GM19455 (cell line): ENCODE measurements around the gene OR6S1.
"Not testable (repeated sequence)": the region's sequence is repeated elsewhere in the genome, so short reads cannot be mapped to it uniquely, and the experiment has no call there.

Experiments
- ATAC-seq: cut with Tn5 transposase; IDR thresholded peaks from one replicate; pipeline ENCODE4 v1.9.1; 2021; ENCODE audit not compliant: unreplicated experiment

The OR6S1 gene

GRCh38 chr14:20611277-20611676 is 30.2 kb downstream of the OR6S1 start:
- ATAC-seq = no peak

GRCh38 chr14:20610002-20610765 is 31.3 kb downstream of the OR6S1 start:
- no peak for ATAC-seq

DNA sequence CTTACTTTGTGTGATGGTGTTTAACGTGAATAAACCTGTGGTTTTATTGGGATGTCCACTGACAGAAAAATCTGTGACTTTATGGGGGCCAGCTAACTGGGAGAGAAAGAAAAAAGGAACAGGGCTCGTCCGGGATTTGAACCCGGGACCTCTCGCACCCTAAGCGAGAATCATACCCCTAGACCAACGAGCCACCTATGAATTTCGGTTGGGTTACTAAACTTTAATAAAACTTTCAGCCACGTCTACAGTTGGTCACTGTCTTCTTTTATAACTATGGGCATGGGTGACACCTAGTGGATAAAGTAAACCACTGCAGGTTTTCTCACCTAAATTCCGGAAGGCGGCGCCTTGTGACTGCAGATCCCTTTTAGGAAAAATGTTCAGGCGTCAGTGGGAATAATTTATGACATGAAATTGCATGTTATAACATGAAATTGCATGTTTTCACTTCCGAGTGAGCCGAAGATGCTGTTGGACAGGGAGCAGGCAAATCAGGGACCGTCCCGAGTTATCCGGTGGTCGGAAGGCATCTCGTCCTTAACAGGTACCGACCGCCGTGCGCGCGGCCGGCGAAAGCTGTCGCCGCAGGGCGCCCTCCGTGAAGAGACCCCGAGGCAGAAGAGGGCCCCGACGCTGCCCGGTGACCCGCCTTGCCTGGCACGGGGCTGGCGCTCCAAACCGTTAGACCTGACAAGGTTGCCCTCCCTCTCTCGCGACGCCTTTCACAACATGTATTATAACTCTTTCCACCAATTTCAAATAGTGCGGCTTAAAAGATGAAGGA is 32.1 kb downstream of the OR6S1 start:
- ATAC-seq = no peak

GRCh38 chr14:20608383-20609110 is 32.9 kb downstream of the OR6S1 start:
- ATAC-seq = no peak

DNA sequence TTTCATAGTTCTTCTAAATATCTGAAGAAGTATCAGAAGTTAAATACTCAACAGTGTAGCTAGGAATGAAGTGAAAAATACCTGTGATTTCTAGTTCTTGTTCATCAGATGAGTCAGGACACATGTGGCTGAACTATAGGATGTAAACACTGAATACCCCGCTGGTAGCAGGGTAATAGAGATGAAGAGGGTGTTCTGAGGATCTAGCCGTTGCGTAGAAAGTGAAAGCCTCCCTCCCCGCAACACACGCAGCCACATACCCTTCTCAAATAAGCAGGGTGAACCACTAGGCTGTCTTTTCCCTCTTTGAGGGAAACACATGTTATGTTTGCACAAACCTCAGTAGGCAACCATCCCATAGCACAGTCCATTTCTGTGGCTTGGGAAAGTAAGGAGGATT is 33.9 kb downstream of the OR6S1 start:
- no peak for ATAC-seq

- no peak for ATAC-seq
Measured at GRCh38 chr14:20606902-20607242, 34.6 kb downstream of the OR6S1 start.

- ATAC-seq = no peak
Measured at GRCh38 chr14:20606190-20606901, 35.1 kb downstream of the OR6S1 start.

- ATAC-seq = no peak
Measured at GRCh38 chr14:20603813-20604690, 37.4 kb downstream of the OR6S1 start.

- ATAC-seq = no peak
Measured at GRCh38 chr14:20602583-20602982, 38.9 kb downstream of the OR6S1 start.

DNA sequence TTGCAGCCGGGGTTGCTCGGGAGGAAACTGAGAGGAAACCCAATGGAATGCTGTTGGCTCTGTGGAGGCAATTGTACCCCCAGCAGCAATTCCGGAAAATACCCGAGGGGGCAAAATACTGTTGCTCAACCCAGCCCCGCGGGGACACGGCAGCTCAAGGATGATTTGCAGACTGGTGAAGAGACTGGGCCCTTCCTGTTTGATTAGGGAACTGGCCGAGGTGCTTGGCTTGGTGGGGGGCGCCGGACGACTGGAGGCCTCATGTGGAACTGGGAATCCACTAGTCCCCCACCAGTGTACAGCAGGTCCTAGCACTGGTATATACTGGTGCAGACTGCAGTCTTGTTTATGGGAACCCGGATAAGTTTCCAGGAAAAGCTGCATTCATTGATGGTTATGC is 40.0 kb downstream of the OR6S1 start:
- no peak for ATAC-seq

DNA sequence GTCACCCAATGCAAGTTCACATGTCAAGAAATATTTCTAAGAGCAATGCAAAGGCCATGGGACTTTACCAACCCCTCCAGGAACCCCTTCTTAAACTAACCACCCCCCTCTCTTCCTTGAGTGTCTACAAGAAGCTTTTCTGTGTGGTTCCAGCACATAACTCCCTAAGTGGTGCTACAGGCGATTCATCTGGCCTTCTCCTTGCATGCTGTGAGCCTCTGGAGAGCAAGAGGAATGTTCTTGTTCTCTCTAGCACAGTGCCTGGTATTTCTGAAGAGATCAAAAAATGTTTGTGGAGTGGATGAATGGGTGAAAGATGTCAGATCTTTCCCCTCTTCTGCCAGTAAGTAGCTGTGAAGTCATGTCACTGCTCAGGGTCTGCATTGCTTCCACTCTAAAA is 44.4 kb downstream of the OR6S1 start:
- ATAC-seq = no peak

DNA sequence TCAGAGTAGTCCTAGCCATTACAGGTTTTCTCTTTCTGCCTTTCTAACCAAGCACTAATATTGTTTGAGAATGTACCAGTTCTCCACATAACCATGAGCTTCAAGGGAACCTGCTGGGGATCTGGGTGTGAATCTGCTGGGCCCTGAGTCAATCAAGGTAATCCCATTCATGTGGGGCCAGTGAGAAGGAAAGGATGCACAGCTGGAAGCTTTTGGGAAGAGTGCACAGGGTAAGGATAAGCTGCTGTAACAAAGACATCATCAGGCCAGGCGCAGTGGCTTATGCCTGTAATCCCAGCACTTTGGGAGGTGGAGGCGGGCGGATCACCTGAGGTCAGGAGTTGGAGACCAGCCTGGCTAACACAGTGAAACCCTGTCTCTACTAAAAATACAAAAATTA is 45.8 kb downstream of the OR6S1 start:
- ATAC-seq = not testable (repeated sequence)

DNA sequence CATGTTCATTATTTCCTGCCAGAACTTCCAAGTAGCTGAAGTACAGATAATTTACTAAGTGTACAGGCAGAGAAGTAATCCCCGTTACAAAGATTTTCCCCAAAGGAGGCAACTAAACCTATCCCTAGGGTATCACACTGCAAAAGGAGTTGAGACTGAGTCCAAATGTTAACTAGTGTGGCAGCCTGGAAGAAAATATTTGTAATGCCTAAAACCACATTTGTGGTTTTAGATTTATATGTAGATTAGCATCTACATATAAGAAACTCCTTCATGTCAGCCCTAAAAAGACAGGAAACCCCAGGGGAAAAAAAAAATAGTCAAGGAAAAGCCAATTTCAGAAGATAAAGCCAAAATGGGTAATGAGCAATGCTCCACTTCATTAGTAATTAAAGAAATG is 48.9 kb downstream of the OR6S1 start:
- no peak for ATAC-seq

DNA sequence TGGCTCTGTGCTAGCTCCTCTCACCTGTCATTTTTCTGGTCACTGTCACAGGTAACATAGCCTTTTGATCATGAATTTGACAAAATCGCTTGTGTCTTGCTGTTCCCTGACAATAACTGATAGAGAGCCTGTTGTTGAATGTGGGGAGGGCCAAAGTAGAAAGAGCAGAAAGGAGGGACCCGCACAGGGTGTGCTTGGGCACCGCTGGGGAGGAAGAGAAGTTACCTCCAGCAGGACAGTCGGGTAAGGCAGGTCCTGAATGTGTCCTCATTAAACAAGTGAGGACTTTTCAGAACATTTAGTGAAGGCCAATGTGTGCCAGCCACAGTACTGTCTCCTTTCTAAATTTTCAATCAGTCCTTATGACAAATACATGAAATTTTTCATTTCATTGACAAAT is 50.3 kb downstream of the OR6S1 start, which contains the start of gene RNASE12:
TSS of gene RNASE12 (minus strand) at position 142 of the 400 bp plus-strand sequence. CDS start 653 bp downstream, outside the sequence.
- no peak for ATAC-seq
